Endothelial cell of umbilical vein (primary cell): ENCODE data around the gene ERMN. TPM values are rescaled to one million over a fixed set of nuclear protein-coding genes. Genes with fewer than 3 reads are reported as not detected.

Source experiments
- BruUV-seq: library from RNA; stranded (reverse); fragments of 400-500 nt; replicated peaks from 2 replicates; lab custom pipeline; 2021; lab: Mats Ljungman, UMichigan
- CTCF ChIA-PET: fragments of 300-600, 350-600 bp; sonication (Branson Sonifier 250); formaldehyde crosslinking; loops from one replicate; lab custom pipeline; 2021; ENCODE audit warnings: antibody characterized with exemption, inconsistent platforms; lab: Charles Lee
- POLR2A ChIA-PET: fragments of 300-600, 350-600 bp; sonication (Branson Sonifier 250); formaldehyde crosslinking; loops from one replicate; lab custom pipeline; 2021; ENCODE audit warnings: antibody characterized with exemption, inconsistent platforms; lab: Charles Lee
- DNase-seq: peaks from one replicate; pipeline ENCODE4 v3.0.0-alpha.2; 2011; ENCODE audit warnings: low read depth, low spot score
- FAIRE-seq: peaks from 2 replicates; lab custom pipeline; 2011; peaks lifted over from hg19 to GRCh38; lab: Jason Lieb, UNC
- H2AFZ ChIP-seq: 2 replicates; pipeline ENCODE4 v1.6.0; 2012; ENCODE audit warnings: low read depth, low read length, control low read depth, inconsistent platforms
- H3K27ac ChIP-seq: 2 replicates; pipeline ENCODE4 v1.5.1; 2011; ENCODE audit warnings: low read depth, mild to moderate bottlenecking, control low read depth, low read length, moderate library complexity; ENCODE audit not compliant: insufficient read depth
- H3K27me3 ChIP-seq, 2 experiments: 2 replicates each; pipeline versions ENCODE4 v1.6.0 to v1.6.1; 2011; ENCODE audit warnings: low read length in 2 of 2, mixed read lengths in 1 of 2; ENCODE audit not compliant: control insufficient read depth in 2 of 2, insufficient read depth in 2 of 2
- H3K36me3 ChIP-seq, 2 experiments: 2 replicates in 1 of 2; 3 replicates in 1 of 2; pipeline ENCODE4 v1.5.1; 2011; ENCODE audit warnings: low read length in 2 of 2, mild to moderate bottlenecking in 1 of 2, moderate library complexity in 1 of 2; ENCODE audit not compliant: control insufficient read depth in 2 of 2, insufficient read depth in 2 of 2; ENCODE audit errors: extremely low read depth in 1 of 2
- H3K4me1 ChIP-seq: 3 replicates; pipeline ENCODE4 v1.5.1; 2011; ENCODE audit warnings: mild to moderate bottlenecking, low read length; ENCODE audit not compliant: control insufficient read depth, insufficient read depth; ENCODE audit errors: extremely low read depth
- H3K4me2 ChIP-seq: 2 replicates; pipeline ENCODE4 v1.6.1; 2011; ENCODE audit warnings: low read length, control low read depth, mixed read lengths; ENCODE audit not compliant: insufficient read depth
- H3K4me3 ChIP-seq, 3 experiments: fragments of 200-600 bp in 1 of 3; sonication (generic), shearing (Covaris generic) in 1 of 3; replicated peaks in 1 of 3; 2 replicates each; pipeline ENCODE4 v1.5.1; 2011 to 2016; ENCODE audit warnings: control low read depth in 3 of 3, low read length in 3 of 3, mild to moderate bottlenecking in 2 of 3, inconsistent platforms in 1 of 3, low read depth in 1 of 3, moderate library complexity in 1 of 3; ENCODE audit not compliant: insufficient read depth in 1 of 3
- H3K79me2 ChIP-seq: 2 replicates; pipeline ENCODE4 v1.6.0; 2012; ENCODE audit warnings: low read length, inconsistent platforms; ENCODE audit not compliant: control insufficient read depth, insufficient read depth
- H3K9ac ChIP-seq: replicated peaks from 2 replicates; pipeline ENCODE3; 2011; ENCODE audit warnings: low read length, control low read depth; ENCODE audit not compliant: insufficient read depth; ENCODE audit errors: extremely low read depth
- H3K9me1 ChIP-seq: replicated peaks from 3 replicates; pipeline ENCODE4 v1.6.0; 2011; ENCODE audit warnings: mild to moderate bottlenecking, low read length; ENCODE audit not compliant: control insufficient read depth, insufficient read depth; ENCODE audit errors: extremely low read depth
- H3K9me3 ChIP-seq: replicated peaks from 2 replicates; pipeline ENCODE4 v1.5.1; 2012; ENCODE audit warnings: low read length, inconsistent platforms; ENCODE audit not compliant: control insufficient read depth, insufficient read depth
- H4K20me1 ChIP-seq: replicated peaks from 2 replicates; pipeline ENCODE3; 2011; ENCODE audit warnings: mild to moderate bottlenecking, low read length; ENCODE audit not compliant: control insufficient read depth, insufficient read depth; ENCODE audit errors: extremely low read depth
- EZH2 ChIP-seq: IDR thresholded peaks from 2 replicates; pipeline ENCODE4 v1.6.1; 2012; ENCODE audit warnings: borderline replicate concordance, low read depth, mild to moderate bottlenecking, moderate library complexity, low read length, inconsistent platforms; ENCODE audit not compliant: severe bottlenecking
- FOS ChIP-seq: IDR thresholded peaks from 2 replicates; pipeline ENCODE4 v1.6.1; 2011; ENCODE audit warnings: mild to moderate bottlenecking, low read length, moderate library complexity, borderline replicate concordance; ENCODE audit not compliant: insufficient read depth
- GATA2 ChIP-seq: IDR thresholded peaks from 2 replicates; pipeline ENCODE4 v1.7.0; 2011; ENCODE audit warnings: low read depth, mild to moderate bottlenecking, moderate library complexity, mixed read lengths, low read length; ENCODE audit not compliant: insufficient read length, insufficient read depth
- JUN ChIP-seq: IDR thresholded peaks from 2 replicates; pipeline ENCODE4 v1.6.1; 2011; ENCODE audit warnings: borderline replicate concordance, low read depth; ENCODE audit not compliant: insufficient read length, insufficient read depth
- MYC ChIP-seq: IDR thresholded peaks from one replicate; pipeline ENCODE4 v1.6.1; 2011; ENCODE audit warnings: mild to moderate bottlenecking, low read depth, low read length
- POLR2A ChIP-seq: IDR thresholded peaks from 2 replicates; pipeline ENCODE4 v1.6.1; 2012; ENCODE audit warnings: low read depth, mild to moderate bottlenecking, control low read depth, low read length
- POLR2AphosphoS5 ChIP-seq: IDR thresholded peaks from 2 replicates; pipeline ENCODE4 v1.6.1; 2012; ENCODE audit warnings: low read depth, mild to moderate bottlenecking, control low read depth, low read length, moderate library complexity; ENCODE audit not compliant: insufficient read depth
- dilution Hi-C: fragments of 300-500 bp; cut with MboI; formaldehyde crosslinking; loops from one replicate; pipeline ENCODE4 v1.15.0; 2019; ENCODE audit warnings: low sequenced_read_pairs; ENCODE audit not compliant: extremely low pct_ligation_motif_present
- intact Hi-C: fragments of 100-400 bp; cut with micrococcal nuclease; formaldehyde crosslinking; loops from one replicate; pipeline ENCODE4 v1.10.0; 2022
- polyA plus RNA-seq, 4 experiments: library from polyadenylated mRNA; depleted of rRNA in 3 of 4; stranded (reverse) in 3 of 4; unstranded in 1 of 4; fragments of >200 nt; gene quantifications; 2 replicates each; pipeline versions ENCODE4 v1.2.1 to v1.2.3, GENCODE V29; 2011 to 2012; ENCODE audit warnings: missing spikeins in 1 of 4
- total RNA-seq: library from RNA; stranded (reverse); gene quantifications from 2 replicates; pipeline ENCODE4 v1.2.3, GENCODE V29; 2021
- TF ChIP-seq, protein P1 (sequence below): IDR thresholded peaks from 2 replicates; pipeline ENCODE4 v1.6.1; 2011; ENCODE audit not compliant: insufficient read depth, insufficient read length
- TF ChIP-seq, protein P2 (sequence below), 2 donors: IDR thresholded peaks; 1 replicate in 1 of 2; 2 replicates in 1 of 2; pipeline ENCODE4 v1.5.1; 2011; ENCODE audit warnings: low read length in 2 of 2, mild to moderate bottlenecking in 2 of 2, moderate library complexity in 2 of 2, control low read depth in 1 of 2, inconsistent platforms in 1 of 2, low read depth in 1 of 2; ENCODE audit not compliant: insufficient read depth in 1 of 2; ENCODE audit errors: extremely low read depth in 1 of 2

ERMN gene
- total and polyA plus RNA-seq, 2 donors (not counting 3 experiments of a cell fraction or from before 2014, with no cell fraction given): not detected

DNA sequence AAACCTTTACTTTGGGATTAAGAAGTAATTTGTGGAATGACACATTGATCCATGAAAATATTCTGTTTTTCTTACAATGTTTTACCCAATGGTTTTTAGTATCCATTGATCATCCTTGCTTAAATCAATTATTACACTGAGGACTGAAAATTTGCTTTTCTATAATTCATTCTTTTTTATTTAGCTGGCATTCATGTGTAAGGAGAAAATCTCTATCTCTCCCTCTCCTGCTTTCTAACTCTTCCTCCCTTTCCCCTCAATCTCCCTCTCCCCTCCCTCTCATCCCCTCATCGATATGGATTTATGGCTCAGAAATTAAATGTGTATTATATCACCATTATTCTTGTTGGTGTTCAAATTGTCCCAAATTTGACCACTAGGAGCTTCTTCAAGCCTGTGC, 38.5 kb downstream of the ERMN start:
- Histone ChIP-seq H2AFZ (no peak overlapping the region), H3K79me2 (no peaks in the 10 kb centered on the region), H3K36me3 (no peaks in the 10 kb centered on the region), H3K4me2 (no peak overlapping the region), H3K9me1 (no peaks in the 10 kb centered on the region), H3K9ac (no peak overlapping the region), H3K27ac (no peak overlapping the region), H3K27me3 (no peaks in the 10 kb centered on the region), H3K4me1 (no peaks in the 10 kb centered on the region), H3K9me3 (no peaks in the 10 kb centered on the region), H4K20me1 (no peaks in the 10 kb centered on the region), H3K4me3 (no peak overlapping the region)
- POLR2A ChIA-PET: no interaction called here
- dilution Hi-C loops: no loop called here
- TF ChIP-seq GATA2 (no peak), JUN (no peak), FOS (no peak), EZH2 (no peak), MYC (no peak), POLR2AphosphoS5 (no peak), POLR2A (no peak)
- TF ChIP-seq, protein P1, sequence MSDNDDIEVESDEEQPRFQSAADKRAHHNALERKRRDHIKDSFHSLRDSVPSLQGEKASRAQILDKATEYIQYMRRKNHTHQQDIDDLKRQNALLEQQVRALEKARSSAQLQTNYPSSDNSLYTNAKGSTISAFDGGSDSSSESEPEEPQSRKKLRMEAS: no peak
- TF ChIP-seq, protein P2, sequence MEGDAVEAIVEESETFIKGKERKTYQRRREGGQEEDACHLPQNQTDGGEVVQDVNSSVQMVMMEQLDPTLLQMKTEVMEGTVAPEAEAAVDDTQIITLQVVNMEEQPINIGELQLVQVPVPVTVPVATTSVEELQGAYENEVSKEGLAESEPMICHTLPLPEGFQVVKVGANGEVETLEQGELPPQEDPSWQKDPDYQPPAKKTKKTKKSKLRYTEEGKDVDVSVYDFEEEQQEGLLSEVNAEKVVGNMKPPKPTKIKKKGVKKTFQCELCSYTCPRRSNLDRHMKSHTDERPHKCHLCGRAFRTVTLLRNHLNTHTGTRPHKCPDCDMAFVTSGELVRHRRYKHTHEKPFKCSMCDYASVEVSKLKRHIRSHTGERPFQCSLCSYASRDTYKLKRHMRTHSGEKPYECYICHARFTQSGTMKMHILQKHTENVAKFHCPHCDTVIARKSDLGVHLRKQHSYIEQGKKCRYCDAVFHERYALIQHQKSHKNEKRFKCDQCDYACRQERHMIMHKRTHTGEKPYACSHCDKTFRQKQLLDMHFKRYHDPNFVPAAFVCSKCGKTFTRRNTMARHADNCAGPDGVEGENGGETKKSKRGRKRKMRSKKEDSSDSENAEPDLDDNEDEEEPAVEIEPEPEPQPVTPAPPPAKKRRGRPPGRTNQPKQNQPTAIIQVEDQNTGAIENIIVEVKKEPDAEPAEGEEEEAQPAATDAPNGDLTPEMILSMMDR (IDR thresholded peaks at IDR 0.05; ENCODE audit: extremely low read depth in 1 of 2, insufficient read depth in 1 of 2, low read depth in 1 of 2, low read length in 2 of 2): no peak
- BruUV-seq: no TSS peak
- intact Hi-C loops: no loop called here
- FAIRE-seq: no peak
- CTCF ChIA-PET: interaction anchor here (6.0 kb wide), 1 partner anchor 15 kb away, joined by 33 read pairs; no protein-coding TSS in a partner anchor
- DNase-seq: no peak
